SK-N-SH (cell line): ENCODE data around the gene RBMS3. TPM values are rescaled to one million over a fixed set of nuclear protein-coding genes. Genes with fewer than 3 reads are reported as not detected.

Experiments
- CTCF ChIA-PET: fragments of 300-600, 350-600 bp; formaldehyde crosslinking; extraction: SDS; loops from one replicate; lab custom pipeline; 2021; lab: Yijun Ruan, JAX
- POLR2A ChIA-PET: fragments of 350-600 bp; sonication (Branson Sonifier 250); formaldehyde crosslinking; extraction: SDS; loops from one replicate; lab custom pipeline; 2020; ENCODE audit warnings: antibody characterized with exemption, inconsistent platforms; lab: Yijun Ruan, JAX
- DNase-seq: peaks from one replicate; pipeline ENCODE4 v3.0.0; 2012
- H2AFZ ChIP-seq: fragments of 200-600 bp; sonication (generic); 2 replicates; pipeline ENCODE4 v1.8.1; 2016; ENCODE audit warnings: antibody characterized with exemption, mild to moderate bottlenecking, low read depth
- H3F3A ChIP-seq: fragments of 200-600 bp; sonication (generic); replicated peaks from 2 replicates; pipeline ENCODE3; 2016; ENCODE audit warnings: antibody characterized with exemption, mild to moderate bottlenecking; ENCODE audit not compliant: insufficient read depth
- H3K27ac ChIP-seq, 2 experiments: fragments of 200-500 bp in 1 of 2; fragments of 200-600 bp in 1 of 2; sonication (Bioruptor generic) in 1 of 2; sonication (generic), shearing (Covaris generic) in 1 of 2; 2 replicates each; pipeline versions ENCODE4 v1.5.1 to v1.6.1; 2014 to 2016; ENCODE audit warnings: low read depth in 2 of 2, inconsistent platforms in 1 of 2, low read length in 1 of 2, mild to moderate bottlenecking in 1 of 2, mixed read lengths in 1 of 2
- H3K27me3 ChIP-seq: fragments of 200-600 bp; sonication (generic), shearing (Covaris generic); 2 replicates; pipeline ENCODE4 v1.6.1; 2016; ENCODE audit warnings: mixed run types; ENCODE audit not compliant: insufficient read depth
- H3K36me3 ChIP-seq, 2 experiments: fragments of 200-500 bp in 1 of 2; fragments of 200-600 bp in 1 of 2; sonication (Bioruptor generic) in 1 of 2; sonication (generic) in 1 of 2; replicated peaks in 1 of 2; 2 replicates each; pipeline versions ENCODE3 to v1.5.1; 2014 to 2016; ENCODE audit warnings: low read length in 1 of 2, mild to moderate bottlenecking in 1 of 2; ENCODE audit not compliant: insufficient read depth in 2 of 2, control insufficient read depth in 1 of 2
- H3K4me1 ChIP-seq, 2 experiments: fragments of 200-500 bp in 1 of 2; fragments of 200-600 bp in 1 of 2; sonication (Bioruptor generic) in 1 of 2; sonication (generic), shearing (Covaris generic) in 1 of 2; 2 replicates each; pipeline versions ENCODE4 v1.5.1 to v1.6.1; 2014 to 2016; ENCODE audit warnings: low read depth in 1 of 2, low read length in 1 of 2, mixed run types in 1 of 2; ENCODE audit not compliant: insufficient read depth in 2 of 2, control insufficient read depth in 1 of 2
- H3K4me2 ChIP-seq: fragments of 200-600 bp; sonication (generic), shearing (Covaris generic); 2 replicates; pipeline ENCODE4 v1.6.1; 2017; ENCODE audit warnings: mixed run types
- H3K4me3 ChIP-seq, 2 experiments: fragments of 200-500 bp in 1 of 2; fragments of 200-600 bp in 1 of 2; sonication (Bioruptor generic) in 1 of 2; sonication (generic), shearing (Covaris generic) in 1 of 2; 2 replicates each; pipeline versions ENCODE4 v1.5.1 to v1.8.1; 2014 to 2016; ENCODE audit warnings: low read depth in 2 of 2, inconsistent platforms in 1 of 2, low read length in 1 of 2, mild to moderate bottlenecking in 1 of 2, mixed read lengths in 1 of 2, moderate library complexity in 1 of 2
- H3K79me2 ChIP-seq: fragments of 200-600 bp; sonication (generic); 2 replicates; pipeline ENCODE4 v1.8.1; 2017; ENCODE audit warnings: mild to moderate bottlenecking; ENCODE audit not compliant: insufficient read depth
- H3K9ac ChIP-seq: fragments of 200-600 bp; sonication (generic); 2 replicates; pipeline ENCODE4 v1.6.1; 2017; ENCODE audit warnings: mixed run types
- H3K9me2 ChIP-seq: fragments of 200-600 bp; sonication (generic); 2 replicates; pipeline ENCODE4 v1.6.1; 2017; ENCODE audit warnings: mixed run types
- H3K9me3 ChIP-seq: fragments of 200-600 bp; sonication (generic); 2 replicates; pipeline ENCODE4 v1.6.1; 2017; ENCODE audit warnings: mixed run types, mild to moderate bottlenecking, moderate library complexity
- H4K20me1 ChIP-seq: fragments of 200-600 bp; sonication (generic); 2 replicates; pipeline ENCODE4 v1.6.1; 2017; ENCODE audit warnings: mild to moderate bottlenecking, mixed run types; ENCODE audit not compliant: insufficient read depth
- CHD2 ChIP-seq: fragments of 150-350 bp; IDR thresholded peaks from 2 replicates; pipeline ENCODE4 v1.6.1; 2018; ENCODE audit warnings: low read length; ENCODE audit not compliant: partially characterized antibody
- FOSL2 ChIP-seq: IDR thresholded peaks from 2 replicates; pipeline ENCODE4 v1.4.0; 2012; ENCODE audit warnings: low read depth, mild to moderate bottlenecking, moderate library complexity, borderline replicate concordance
- GABPA ChIP-seq: IDR thresholded peaks from 2 replicates; pipeline ENCODE4 v1.4.0; 2012; ENCODE audit warnings: low read depth, mild to moderate bottlenecking
- JUND ChIP-seq: IDR thresholded peaks from 2 replicates; pipeline ENCODE4 v1.4.0; 2012
- MEF2A ChIP-seq: IDR thresholded peaks from 2 replicates; pipeline ENCODE4 v1.4.0; 2012; ENCODE audit warnings: low read depth, borderline replicate concordance
- NFIC ChIP-seq: IDR thresholded peaks from 2 replicates; pipeline ENCODE4 v1.4.0; 2012; ENCODE audit warnings: borderline replicate concordance
- POLR2AphosphoS5 ChIP-seq: IDR thresholded peaks from 2 replicates; pipeline ENCODE4 v1.6.1; 2012; ENCODE audit warnings: low read depth, low read length
- RAD21 ChIP-seq: IDR thresholded peaks from 2 replicates; pipeline ENCODE4 v1.6.1; 2012; ENCODE audit warnings: mild to moderate bottlenecking, low read length
- RXRA ChIP-seq: IDR thresholded peaks from 2 replicates; pipeline ENCODE4 v1.4.0; 2012; ENCODE audit warnings: low read depth, mild to moderate bottlenecking, borderline replicate concordance
- SIN3A ChIP-seq: IDR thresholded peaks from 2 replicates; pipeline ENCODE4 v1.6.1; 2012; ENCODE audit warnings: low read depth, mild to moderate bottlenecking, low read length, moderate library complexity, borderline replicate concordance
- SMC3 ChIP-seq: IDR thresholded peaks from 2 replicates; pipeline ENCODE4 v1.6.1; 2012; ENCODE audit warnings: low read depth, low read length, improper control_type of control experiment
- TCF12 ChIP-seq: IDR thresholded peaks from 2 replicates; pipeline ENCODE4 v1.4.0; 2012
- WGBS: methylation state at CpG from one replicate; pipeline ENCODE4 v1.1.6; 2017; ENCODE audit warnings: low lambda C conversion rate; 5-methylcytosine and 5-hydroxymethylcytosine counted together
- polyA plus RNA-seq, 3 experiments: library from polyadenylated mRNA; depleted of rRNA; stranded (reverse); fragments of >200 nt; gene quantifications; 2 replicates each; pipeline ENCODE4 v1.2.3, GENCODE V29; 2012
- TF ChIP-seq, protein P1 (sequence below): IDR thresholded peaks from 2 replicates; pipeline ENCODE4 v1.6.1; 2012; ENCODE audit warnings: mild to moderate bottlenecking, low read depth, low read length, moderate library complexity
- TF ChIP-seq, protein P2 (sequence below): IDR thresholded peaks from 2 replicates; pipeline ENCODE4 v1.4.0; 2012; ENCODE audit warnings: low read depth, borderline replicate concordance

RBMS3 gene
- polyA plus RNA-seq, 1 of the 3 experiments (the other 2 are of a cell fraction) = 8.2 TPM

DNA sequence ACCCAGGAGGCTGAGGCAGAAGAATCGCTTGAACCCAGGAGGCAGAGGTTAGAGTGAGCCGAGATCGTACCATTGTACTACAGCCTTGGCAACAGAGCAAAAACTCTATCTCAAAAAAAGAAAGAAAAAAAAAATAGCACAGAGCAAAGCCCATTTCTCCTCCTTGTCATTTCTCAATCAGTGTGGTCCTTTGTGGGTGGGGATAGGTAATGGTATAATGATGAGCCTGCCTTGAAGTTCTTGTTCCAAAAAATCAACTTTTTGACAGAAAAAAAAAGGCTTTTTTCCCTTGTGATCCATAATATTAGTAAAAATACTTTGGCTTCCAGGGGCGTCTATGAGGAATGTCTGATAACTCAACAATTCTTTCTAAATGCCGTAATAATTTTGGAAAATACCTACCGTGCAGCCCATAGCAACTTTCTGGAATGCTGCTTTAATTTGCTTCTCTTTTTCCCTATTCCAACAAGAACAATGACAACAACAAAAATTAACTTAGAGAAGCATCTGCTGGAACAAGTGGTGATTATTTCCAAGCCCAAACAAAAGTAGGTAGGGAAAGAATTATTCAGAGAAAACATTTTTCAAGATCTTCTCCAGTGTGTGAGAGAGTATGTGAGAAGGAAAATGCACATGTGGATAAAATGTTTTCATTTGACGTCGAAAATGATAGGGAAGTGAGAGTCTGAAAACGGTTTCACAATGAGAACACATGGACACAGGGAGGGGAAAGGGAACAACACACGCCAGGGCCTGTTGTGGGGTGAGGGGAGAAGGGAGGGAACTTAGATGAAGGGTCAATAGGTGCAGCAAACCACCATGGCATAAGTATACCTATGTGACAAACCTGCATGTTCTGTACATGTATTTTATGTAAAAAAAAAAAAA is 337.8 kb downstream of the RBMS3 start:
- Histone ChIP-seq H3K9me2 (no peaks in the 10 kb centered on the region), H3K4me1 (no peaks in the 10 kb centered on the region; a peak in 2 of 4 replicates), H3K79me2 (peaks cover 32% of the 10 kb centered on the region), H3K36me3 (no peaks in the 10 kb centered on the region), H2AFZ (no peak overlapping the region), H3K27me3 (no peaks in the 10 kb centered on the region), H3K4me2 (no peak overlapping the region), H3F3A (peaks cover 6% of the 10 kb centered on the region), H4K20me1 (no peaks in the 10 kb centered on the region), H3K9me3 (no peaks in the 10 kb centered on the region), H3K4me3 (no peak overlapping the region), H3K9ac (no peak overlapping the region), H3K27ac (peak overlapping the region in 1 of 2 experiments; percentile 62; a peak in 2 of 4 replicates)
- DNase-seq = no peak
- ChIA-PET CTCF (interaction anchor here (1.6 kb wide), 1 partner anchor 53 kb away, joined by 3 read pairs; no protein-coding TSS in a partner anchor), POLR2A (no interaction called here)
- WGBS = 88% methylated on average over 10 of the region's 10 CpGs
- TF ChIP-seq NFIC (no peak), RAD21 (no peak), TCF12 (no peak)
- TF ChIP-seq, protein P1, sequence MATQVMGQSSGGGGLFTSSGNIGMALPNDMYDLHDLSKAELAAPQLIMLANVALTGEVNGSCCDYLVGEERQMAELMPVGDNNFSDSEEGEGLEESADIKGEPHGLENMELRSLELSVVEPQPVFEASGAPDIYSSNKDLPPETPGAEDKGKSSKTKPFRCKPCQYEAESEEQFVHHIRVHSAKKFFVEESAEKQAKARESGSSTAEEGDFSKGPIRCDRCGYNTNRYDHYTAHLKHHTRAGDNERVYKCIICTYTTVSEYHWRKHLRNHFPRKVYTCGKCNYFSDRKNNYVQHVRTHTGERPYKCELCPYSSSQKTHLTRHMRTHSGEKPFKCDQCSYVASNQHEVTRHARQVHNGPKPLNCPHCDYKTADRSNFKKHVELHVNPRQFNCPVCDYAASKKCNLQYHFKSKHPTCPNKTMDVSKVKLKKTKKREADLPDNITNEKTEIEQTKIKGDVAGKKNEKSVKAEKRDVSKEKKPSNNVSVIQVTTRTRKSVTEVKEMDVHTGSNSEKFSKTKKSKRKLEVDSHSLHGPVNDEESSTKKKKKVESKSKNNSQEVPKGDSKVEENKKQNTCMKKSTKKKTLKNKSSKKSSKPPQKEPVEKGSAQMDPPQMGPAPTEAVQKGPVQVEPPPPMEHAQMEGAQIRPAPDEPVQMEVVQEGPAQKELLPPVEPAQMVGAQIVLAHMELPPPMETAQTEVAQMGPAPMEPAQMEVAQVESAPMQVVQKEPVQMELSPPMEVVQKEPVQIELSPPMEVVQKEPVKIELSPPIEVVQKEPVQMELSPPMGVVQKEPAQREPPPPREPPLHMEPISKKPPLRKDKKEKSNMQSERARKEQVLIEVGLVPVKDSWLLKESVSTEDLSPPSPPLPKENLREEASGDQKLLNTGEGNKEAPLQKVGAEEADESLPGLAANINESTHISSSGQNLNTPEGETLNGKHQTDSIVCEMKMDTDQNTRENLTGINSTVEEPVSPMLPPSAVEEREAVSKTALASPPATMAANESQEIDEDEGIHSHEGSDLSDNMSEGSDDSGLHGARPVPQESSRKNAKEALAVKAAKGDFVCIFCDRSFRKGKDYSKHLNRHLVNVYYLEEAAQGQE = no peak
- TF ChIP-seq, all 33 proteins: peak for 0

GRCh38 chr3:29619676-29620075 is 338.8 kb downstream of the RBMS3 start:
- H3K27ac ChIP-seq = no peak overlapping the region; a peak in 1 of 4 replicates
- DNase-seq = no peak
- POLR2A ChIA-PET = no interaction called here
- H3K9ac ChIP-seq = no peak overlapping the region
- TF ChIP-seq POLR2AphosphoS5 (no peak), SIN3A (no peak), GABPA (no peak), RAD21 (no peak), FOSL2 (no peak), NFIC (no peak), RXRA (no peak), MEF2A (no peak), SMC3 (no peak), CHD2 (no peak), JUND (no peak)
- TF ChIP-seq, protein P2, sequence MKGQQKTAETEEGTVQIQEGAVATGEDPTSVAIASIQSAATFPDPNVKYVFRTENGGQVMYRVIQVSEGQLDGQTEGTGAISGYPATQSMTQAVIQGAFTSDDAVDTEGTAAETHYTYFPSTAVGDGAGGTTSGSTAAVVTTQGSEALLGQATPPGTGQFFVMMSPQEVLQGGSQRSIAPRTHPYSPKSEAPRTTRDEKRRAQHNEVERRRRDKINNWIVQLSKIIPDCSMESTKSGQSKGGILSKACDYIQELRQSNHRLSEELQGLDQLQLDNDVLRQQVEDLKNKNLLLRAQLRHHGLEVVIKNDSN = no peak
- no peaks in the 10 kb centered on the region; a peak in 2 of 4 replicates for H3K4me1 ChIP-seq
- H3K79me2 ChIP-seq = peaks cover 32% of the 10 kb centered on the region
- H4K20me1 ChIP-seq = no peaks in the 10 kb centered on the region
- CTCF ChIA-PET = interaction anchor here (1.0 to 1.6 kb wide), 2 partner anchors 11 to 55 kb away, joined by 3 to 4 read pairs; no protein-coding TSS in a partner anchor
- no peaks in the 10 kb centered on the region for H3K36me3 ChIP-seq
- H2AFZ ChIP-seq = no peak overlapping the region
- no peaks in the 10 kb centered on the region for H3K27me3 ChIP-seq
- no peaks in the 10 kb centered on the region for H3K9me3 ChIP-seq
- WGBS = 94% methylated on average over 4 of the region's 4 CpGs
- no peak overlapping the region for H3K4me3 ChIP-seq
- H3K9me2 ChIP-seq = no peaks in the 10 kb centered on the region
- H3F3A ChIP-seq = peaks cover 3% of the 10 kb centered on the region
- H3K4me2 ChIP-seq = no peak overlapping the region
